Measurements from ENCODE around the gene ADAMTS7.

DNA sequence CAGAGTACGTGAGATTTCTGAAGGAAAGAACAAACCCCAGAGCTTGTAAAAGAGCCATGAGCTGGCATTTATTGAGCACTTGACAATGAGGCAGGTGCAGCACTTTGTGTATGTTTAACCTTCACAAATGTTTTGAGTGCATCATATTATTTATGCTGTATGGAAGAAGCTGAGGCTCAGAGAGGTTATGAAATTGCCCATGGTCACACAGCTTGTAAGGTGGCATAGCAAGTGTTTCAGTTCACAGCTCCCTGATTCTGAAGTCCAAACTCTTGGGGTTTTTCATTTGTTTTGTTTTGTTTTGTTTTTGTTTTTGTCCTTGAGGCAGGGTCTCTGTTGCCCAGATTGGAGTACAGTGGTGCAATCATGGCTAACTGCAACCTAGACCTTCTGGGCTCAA is 25.1 kb upstream of the ADAMTS7 start:
- TF ChIP-seq, protein P1, sequence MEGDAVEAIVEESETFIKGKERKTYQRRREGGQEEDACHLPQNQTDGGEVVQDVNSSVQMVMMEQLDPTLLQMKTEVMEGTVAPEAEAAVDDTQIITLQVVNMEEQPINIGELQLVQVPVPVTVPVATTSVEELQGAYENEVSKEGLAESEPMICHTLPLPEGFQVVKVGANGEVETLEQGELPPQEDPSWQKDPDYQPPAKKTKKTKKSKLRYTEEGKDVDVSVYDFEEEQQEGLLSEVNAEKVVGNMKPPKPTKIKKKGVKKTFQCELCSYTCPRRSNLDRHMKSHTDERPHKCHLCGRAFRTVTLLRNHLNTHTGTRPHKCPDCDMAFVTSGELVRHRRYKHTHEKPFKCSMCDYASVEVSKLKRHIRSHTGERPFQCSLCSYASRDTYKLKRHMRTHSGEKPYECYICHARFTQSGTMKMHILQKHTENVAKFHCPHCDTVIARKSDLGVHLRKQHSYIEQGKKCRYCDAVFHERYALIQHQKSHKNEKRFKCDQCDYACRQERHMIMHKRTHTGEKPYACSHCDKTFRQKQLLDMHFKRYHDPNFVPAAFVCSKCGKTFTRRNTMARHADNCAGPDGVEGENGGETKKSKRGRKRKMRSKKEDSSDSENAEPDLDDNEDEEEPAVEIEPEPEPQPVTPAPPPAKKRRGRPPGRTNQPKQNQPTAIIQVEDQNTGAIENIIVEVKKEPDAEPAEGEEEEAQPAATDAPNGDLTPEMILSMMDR (conservative IDR thresholded peaks at IDR 0.05; ENCODE audit: low read depth, low read length) = no peak
- TF ChIP-seq, protein P2, sequence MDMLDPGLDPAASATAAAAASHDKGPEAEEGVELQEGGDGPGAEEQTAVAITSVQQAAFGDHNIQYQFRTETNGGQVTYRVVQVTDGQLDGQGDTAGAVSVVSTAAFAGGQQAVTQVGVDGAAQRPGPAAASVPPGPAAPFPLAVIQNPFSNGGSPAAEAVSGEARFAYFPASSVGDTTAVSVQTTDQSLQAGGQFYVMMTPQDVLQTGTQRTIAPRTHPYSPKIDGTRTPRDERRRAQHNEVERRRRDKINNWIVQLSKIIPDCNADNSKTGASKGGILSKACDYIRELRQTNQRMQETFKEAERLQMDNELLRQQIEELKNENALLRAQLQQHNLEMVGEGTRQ (IDR thresholded peaks at IDR 0.05; ENCODE audit: low read depth, low read length) = no peak
- TF ChIP-seq MAFK (IDR thresholded peaks at IDR 0.05; ENCODE audit: low read depth, low read length) (no peak), POLR2A (IDR thresholded peaks at IDR 0.05; ENCODE audit: low read depth, low read length) (no peak), MAZ (IDR thresholded peaks at IDR 0.05; ENCODE audit: borderline replicate concordance, low read depth, low read length) (no peak), NFE2L2 (IDR thresholded peaks at IDR 0.05; ENCODE audit: low read depth, low read length) (no peak)

All from IMR-90 (cell line).